Lower leg skin (tissue), 3 donors: Measurements from ENCODE around the gene PPARA.

ENCODE experiments used
- POLR2A ChIP-seq, 2 donors: fragments of 450-650 bp; IDR thresholded peaks; one replicate each; pipeline ENCODE4 v1.6.1; 2016 to 2017; ENCODE audit warnings: antibody characterized with exemption in 2 of 2, mild to moderate bottlenecking in 1 of 2, moderate library complexity in 1 of 2
- TF ChIP-seq, protein P1 (sequence below), 3 donors: fragments of 450-650 bp; IDR thresholded peaks; one replicate each; pipeline ENCODE4 v1.5.1; 2016; ENCODE audit warnings: antibody characterized with exemption in 3 of 3, mild to moderate bottlenecking in 3 of 3, moderate library complexity in 2 of 3

DNA sequence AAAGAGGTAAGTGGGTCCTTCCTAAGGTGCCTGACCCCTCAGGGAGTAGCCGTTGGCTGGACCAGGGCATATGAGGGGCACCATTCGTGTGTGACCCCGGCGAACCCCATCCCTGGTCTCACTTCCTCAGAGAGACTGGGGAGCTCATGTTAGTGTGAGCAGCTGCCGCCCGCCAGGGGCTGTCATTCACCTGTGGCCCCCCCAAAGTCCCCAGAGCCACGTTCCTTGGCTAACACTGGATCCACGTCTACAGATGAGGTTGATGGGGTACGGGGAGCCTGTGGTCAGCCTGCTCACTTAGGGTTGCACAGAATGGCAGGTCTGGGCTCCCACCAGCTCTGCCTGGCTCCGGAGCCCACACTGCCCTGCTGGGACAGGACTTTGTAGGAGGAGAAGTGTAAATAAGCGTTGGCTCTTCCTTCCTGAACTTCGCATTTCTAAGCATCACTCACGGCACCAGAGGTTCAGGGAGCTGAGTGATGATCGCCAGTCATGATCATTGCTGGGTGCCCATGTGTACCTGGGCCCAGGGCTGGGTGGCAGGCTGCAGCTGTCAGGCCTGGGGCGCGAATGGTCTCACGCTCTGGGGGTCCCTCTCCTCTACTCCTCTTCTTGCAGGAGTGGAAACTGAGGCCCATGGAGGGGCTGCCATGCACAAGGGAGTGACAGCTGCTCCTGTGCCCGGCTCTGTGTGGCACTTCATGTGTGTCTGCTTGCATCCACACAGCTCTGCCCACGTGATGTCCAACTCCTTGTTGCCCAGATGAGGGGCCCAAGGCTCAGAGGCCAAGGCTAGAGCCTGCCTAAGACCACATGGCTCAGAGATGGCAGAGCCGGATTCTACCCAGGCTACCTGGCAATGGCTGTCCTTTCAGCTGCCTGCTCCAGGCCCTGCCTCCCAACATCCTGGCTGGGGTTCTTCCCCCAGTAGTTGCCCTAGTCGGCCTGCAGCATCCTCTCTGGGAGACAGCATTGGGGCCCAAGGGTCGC lies 128.6 kb downstream of the PPARA start:
- TF ChIP-seq, protein P1, sequence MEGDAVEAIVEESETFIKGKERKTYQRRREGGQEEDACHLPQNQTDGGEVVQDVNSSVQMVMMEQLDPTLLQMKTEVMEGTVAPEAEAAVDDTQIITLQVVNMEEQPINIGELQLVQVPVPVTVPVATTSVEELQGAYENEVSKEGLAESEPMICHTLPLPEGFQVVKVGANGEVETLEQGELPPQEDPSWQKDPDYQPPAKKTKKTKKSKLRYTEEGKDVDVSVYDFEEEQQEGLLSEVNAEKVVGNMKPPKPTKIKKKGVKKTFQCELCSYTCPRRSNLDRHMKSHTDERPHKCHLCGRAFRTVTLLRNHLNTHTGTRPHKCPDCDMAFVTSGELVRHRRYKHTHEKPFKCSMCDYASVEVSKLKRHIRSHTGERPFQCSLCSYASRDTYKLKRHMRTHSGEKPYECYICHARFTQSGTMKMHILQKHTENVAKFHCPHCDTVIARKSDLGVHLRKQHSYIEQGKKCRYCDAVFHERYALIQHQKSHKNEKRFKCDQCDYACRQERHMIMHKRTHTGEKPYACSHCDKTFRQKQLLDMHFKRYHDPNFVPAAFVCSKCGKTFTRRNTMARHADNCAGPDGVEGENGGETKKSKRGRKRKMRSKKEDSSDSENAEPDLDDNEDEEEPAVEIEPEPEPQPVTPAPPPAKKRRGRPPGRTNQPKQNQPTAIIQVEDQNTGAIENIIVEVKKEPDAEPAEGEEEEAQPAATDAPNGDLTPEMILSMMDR (IDR thresholded peaks at IDR 0.05) = no peak
- TF ChIP-seq POLR2A (IDR thresholded peaks at IDR 0.05) = no peak
